OCI-LY7 (cell line): ENCODE results near the gene MAPK8IP3. TPM values are rescaled to one million over a fixed set of nuclear protein-coding genes. Genes with fewer than 3 reads are reported as not detected.
A peak's percentile ranks its signal among the peaks of the same experiment; 100 is the strongest.

Experiments
- BruUV-seq: library from RNA; stranded (reverse); fragments of 400-500 nt; replicated peaks from 2 replicates; lab custom pipeline; 2021; lab: Mats Ljungman, UMichigan
- CTCF ChIA-PET: fragments of 300-600 bp; sonication (Branson Sonifier 250); formaldehyde crosslinking; loops from one replicate; lab custom pipeline; 2022; ENCODE audit warnings: antibody characterized with exemption; ENCODE audit not compliant: unreplicated experiment; lab: Charles Lee
- POLR2A ChIA-PET: fragments of 300-600 bp; sonication (Branson Sonifier 250); formaldehyde crosslinking; loops from one replicate; lab custom pipeline; 2022; ENCODE audit warnings: antibody characterized with exemption; lab: Charles Lee
- DNase-seq: peaks from one replicate; pipeline ENCODE4 v3.0.0-alpha.2; 2015; ENCODE audit warnings: low spot score
- H2AFZ ChIP-seq: fragments of 200-600 bp; sonication (generic), shearing (Covaris generic); 2 replicates; pipeline ENCODE4 v1.6.1; 2014; ENCODE audit warnings: mild to moderate bottlenecking, antibody characterized with exemption, low read length, moderate library complexity
- H3K27ac ChIP-seq: fragments of 200-600 bp; sonication (generic); 2 replicates; pipeline ENCODE4 v1.5.1; 2014; ENCODE audit warnings: mixed run types, low read depth, mild to moderate bottlenecking, moderate library complexity, low read length, inconsistent platforms; ENCODE audit not compliant: poor library complexity, severe bottlenecking
- H3K36me3 ChIP-seq: fragments of 200-600 bp; sonication (generic); 2 replicates; pipeline ENCODE4 v1.6.1; 2014; ENCODE audit warnings: mild to moderate bottlenecking, antibody characterized with exemption, low read length, moderate library complexity, mixed read lengths; ENCODE audit not compliant: insufficient read depth
- H3K4me1 ChIP-seq: fragments of 200-600 bp; sonication (generic); 2 replicates; pipeline ENCODE4 v1.5.1; 2014; ENCODE audit warnings: mild to moderate bottlenecking, low read length; ENCODE audit not compliant: insufficient read depth, poor library complexity, severe bottlenecking
- H3K4me2 ChIP-seq: fragments of 200-600 bp; sonication (generic); 2 replicates; pipeline ENCODE4 v1.6.1; 2014; ENCODE audit warnings: mild to moderate bottlenecking, low read length
- H3K4me3 ChIP-seq: fragments of 200-600 bp; sonication (generic); 2 replicates; pipeline ENCODE4 v1.5.1; 2014; ENCODE audit warnings: mild to moderate bottlenecking, low read depth, low read length; ENCODE audit not compliant: poor library complexity, severe bottlenecking
- H3K79me2 ChIP-seq: fragments of 200-600 bp; sonication (generic); 2 replicates; pipeline ENCODE4 v1.6.1; 2016; ENCODE audit warnings: low read depth, mild to moderate bottlenecking, low read length, moderate library complexity, mixed read lengths; ENCODE audit not compliant: insufficient read depth
- H3K9me2 ChIP-seq: fragments of 200-600 bp; sonication (generic); 2 replicates; pipeline ENCODE4 v1.6.1; 2016; ENCODE audit warnings: mild to moderate bottlenecking, low read length, mixed read lengths; ENCODE audit not compliant: insufficient read depth
- H3K9me3 ChIP-seq: fragments of 200-600 bp; sonication (generic); 2 replicates; pipeline ENCODE4 v1.6.1; 2014; ENCODE audit warnings: mild to moderate bottlenecking, mixed run types, low read length, mixed read lengths
- H4K20me1 ChIP-seq: fragments of 200-600 bp; sonication (generic); 2 replicates; pipeline ENCODE4 v1.6.1; 2014; ENCODE audit warnings: mild to moderate bottlenecking, antibody characterized with exemption, low read length, moderate library complexity, mixed read lengths; ENCODE audit not compliant: insufficient read depth
- EZH2phosphoT487 ChIP-seq: fragments of 200-600 bp; sonication (generic); IDR thresholded peaks from 2 replicates; pipeline ENCODE4 v1.6.1; 2018; ENCODE audit warnings: low read depth, borderline replicate concordance, mild to moderate bottlenecking, mixed run types, antibody characterized with exemption, low read length, moderate library complexity, mixed read lengths
- intact Hi-C: fragments of 100-400 bp; cut with micrococcal nuclease; formaldehyde crosslinking; loops from one replicate; pipeline ENCODE4 v1.10.0; 2022; ENCODE audit not compliant: unreplicated experiment
- total RNA-seq, 2 experiments: library from RNA; depleted of rRNA in 1 of 2; stranded (reverse); fragments of >200 nt in 1 of 2; shearing (Covaris generic) in 1 of 2; gene quantifications; 2 replicates each; pipeline ENCODE4 v1.2.3, GENCODE V29; 2014 to 2022
- TF ChIP-seq, protein P1 (sequence below): fragments of 200-600 bp; sonication (generic); conservative IDR thresholded peaks from 2 replicates; pipeline ENCODE4 v1.5.1; 2014; ENCODE audit warnings: mild to moderate bottlenecking, antibody characterized with exemption, low read length, moderate library complexity, mixed read lengths

MAPK8IP3 gene
- total RNA-seq, 2 experiments from 2014 or later: 114 to 130 TPM

- Histone ChIP-seq H4K20me1 (peaks cover 15% of the 10 kb centered on the region; the same call in 1 of the 2 replicates), H3K4me3 (peak overlapping the region; percentile 83), H3K9me3 (no peaks in the 10 kb centered on the region), H3K27ac (peak overlapping the region; percentile 57), H3K9me2 (no peaks in the 10 kb centered on the region), H3K79me2 (peaks cover 49% of the 10 kb centered on the region), H2AFZ (peak overlapping the region; percentile 56; the same call in 1 of the 2 replicates), H3K36me3 (peaks cover 34% of the 10 kb centered on the region), H3K4me2 (peak overlapping the region; percentile 90), H3K4me1 (peaks cover 38% of the 10 kb centered on the region)
- POLR2A ChIA-PET: interaction anchor here (0.8 to 2.0 kb wide), 2 partner anchors 29 to 971 kb away, joined by 5 to 12 read pairs; partner anchors contain the start of gene JPT2
- CTCF ChIA-PET: interaction anchor here (0.8 to 0.9 kb wide), 2 partner anchors 17 to 29 kb away, joined by 3 read pairs; partner anchors contain the start of gene JPT2
- intact Hi-C loops: loop anchor here (2.0 kb wide), 1 partner anchor 66 kb away; the partner anchor contains the start of genes EME2 and MRPS34
- TF ChIP-seq, protein P1, sequence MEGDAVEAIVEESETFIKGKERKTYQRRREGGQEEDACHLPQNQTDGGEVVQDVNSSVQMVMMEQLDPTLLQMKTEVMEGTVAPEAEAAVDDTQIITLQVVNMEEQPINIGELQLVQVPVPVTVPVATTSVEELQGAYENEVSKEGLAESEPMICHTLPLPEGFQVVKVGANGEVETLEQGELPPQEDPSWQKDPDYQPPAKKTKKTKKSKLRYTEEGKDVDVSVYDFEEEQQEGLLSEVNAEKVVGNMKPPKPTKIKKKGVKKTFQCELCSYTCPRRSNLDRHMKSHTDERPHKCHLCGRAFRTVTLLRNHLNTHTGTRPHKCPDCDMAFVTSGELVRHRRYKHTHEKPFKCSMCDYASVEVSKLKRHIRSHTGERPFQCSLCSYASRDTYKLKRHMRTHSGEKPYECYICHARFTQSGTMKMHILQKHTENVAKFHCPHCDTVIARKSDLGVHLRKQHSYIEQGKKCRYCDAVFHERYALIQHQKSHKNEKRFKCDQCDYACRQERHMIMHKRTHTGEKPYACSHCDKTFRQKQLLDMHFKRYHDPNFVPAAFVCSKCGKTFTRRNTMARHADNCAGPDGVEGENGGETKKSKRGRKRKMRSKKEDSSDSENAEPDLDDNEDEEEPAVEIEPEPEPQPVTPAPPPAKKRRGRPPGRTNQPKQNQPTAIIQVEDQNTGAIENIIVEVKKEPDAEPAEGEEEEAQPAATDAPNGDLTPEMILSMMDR: no peak
- no peak for TF ChIP-seq EZH2phosphoT487
- peak; percentile 63 for DNase-seq
- no TSS peak for BruUV-seq
Measured at GRCh38 chr16:1706386-1707192, 594 bp downstream of the MAPK8IP3 start.

DNA sequence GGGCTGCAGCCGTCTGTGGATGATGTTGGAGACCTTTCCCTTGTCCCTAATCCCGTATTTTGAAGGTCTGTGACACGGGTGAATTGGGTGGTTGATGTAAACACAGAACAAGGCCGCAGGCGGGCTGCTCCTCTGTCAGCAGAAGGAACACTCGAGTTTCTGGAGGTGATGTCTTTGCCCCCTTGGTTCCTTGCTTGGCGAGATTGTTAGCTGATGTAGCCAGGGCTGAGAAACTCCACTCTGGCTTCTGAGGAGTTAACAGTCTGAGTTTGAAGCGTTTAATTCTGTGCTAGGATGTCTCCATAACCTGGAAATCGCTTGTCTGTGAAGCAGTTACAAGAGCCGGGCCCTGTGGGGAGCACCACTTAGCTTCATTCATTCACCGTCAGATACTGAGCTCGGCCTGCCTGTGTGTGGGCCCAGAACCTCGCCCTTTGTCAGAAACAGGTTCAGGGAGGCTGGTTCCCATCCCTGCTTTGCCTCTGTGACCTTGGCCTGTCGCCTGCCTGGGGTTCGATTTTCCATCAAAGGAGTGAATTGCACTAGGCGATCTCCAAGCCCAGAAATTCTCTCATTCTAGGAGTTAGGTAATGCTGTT is 1.3 kb downstream of the MAPK8IP3 start:
- POLR2A ChIA-PET: interaction anchor here (0.8 kb wide), 1 partner anchor 971 kb away, joined by 5 read pairs; no protein-coding TSS in a partner anchor
- H3K79me2 ChIP-seq: peaks cover 52% of the 10 kb centered on the region

More for the DNA sequence above, 1.3 kb downstream of the MAPK8IP3 start:
- peak overlapping the region; percentile 83 for H3K4me3 ChIP-seq
- H3K36me3 ChIP-seq: peaks cover 27% of the 10 kb centered on the region
- H3K9me2 ChIP-seq: no peaks in the 10 kb centered on the region
- no peaks in the 10 kb centered on the region for H3K9me3 ChIP-seq
- H3K4me1 ChIP-seq: peaks cover 43% of the 10 kb centered on the region
- intact Hi-C loops: loop anchor here (2.0 kb wide), 1 partner anchor 66 kb away; the partner anchor contains the start of genes EME2 and MRPS34
- peak overlapping the region; percentile 57 for H3K27ac ChIP-seq
- DNase-seq: peak; percentile 44
- peaks cover 15% of the 10 kb centered on the region; the same call in 1 of the 2 replicates for H4K20me1 ChIP-seq
- TSS peak; percentile 41 for BruUV-seq
- no peak for TF ChIP-seq EZH2phosphoT487
- TF ChIP-seq, protein P1: no peak
- CTCF ChIA-PET: no interaction called here
- H2AFZ ChIP-seq: no peak overlapping the region
- H3K4me2 ChIP-seq: peak overlapping the region; percentile 90
